Measurements from ENCODE around the gene ILRUN. TPM values are rescaled to one million over a fixed set of nuclear protein-coding genes. Genes with fewer than 3 reads are reported as not detected.

Gene ILRUN
- total and polyA plus RNA-seq, 2 of the 8 experiments (the other 6 are each of a cell fraction or from before 2014, with no cell fraction given), result 39.2 to 81.2 TPM

DNA sequence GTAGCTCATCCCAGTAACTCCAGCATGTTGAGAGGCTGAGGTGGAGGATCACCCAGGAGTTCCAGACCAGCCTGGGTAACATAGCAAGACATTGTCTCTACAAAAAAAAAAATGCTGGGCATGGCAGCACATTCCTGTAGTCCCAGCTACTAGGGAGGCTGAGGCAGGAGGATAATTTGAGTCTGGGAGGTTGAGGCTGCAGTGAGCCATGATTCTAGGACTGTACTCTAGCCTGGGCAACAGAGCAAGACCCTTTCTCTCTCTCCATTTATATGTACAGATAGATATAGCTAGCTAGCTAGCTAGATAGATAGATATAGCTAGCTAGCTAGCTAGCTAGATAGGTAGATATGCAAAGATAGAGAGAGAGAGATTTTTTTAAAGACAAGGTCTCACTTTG, 20.4 kb downstream of the ILRUN start:
- H2BK15ac ChIP-seq (ENCODE audit: low read length), result no peak overlapping the region
- H3K4me1 ChIP-seq (replicated peaks in 1 of 4; ENCODE audit: control insufficient read depth in 3 of 4, insufficient read depth in 4 of 4, low read length in 3 of 4), result no peaks in the 10 kb centered on the region; a peak in 1 of 7 replicates
- no peaks in the 10 kb centered on the region; the same call in 1 of the 2 replicates for H3K23me2 ChIP-seq (ENCODE audit: low read depth, low read length)
- POLR2A ChIA-PET (ENCODE audit: partially characterized antibody), result interaction anchor here (0.6 kb wide), 1 partner anchor 167 kb away, joined by 3 read pairs; no protein-coding TSS in a partner anchor
- CTCF ChIA-PET (ENCODE audit: partially characterized antibody), result interaction anchor here (0.6 to 0.7 kb wide), 3 partner anchors 13 to 749 kb away, joined by 3 read pairs; no protein-coding TSS in a partner anchor
- H3K18ac ChIP-seq (ENCODE audit: extremely low read depth, low read length), result no peak overlapping the region
- H3K14ac ChIP-seq (ENCODE audit: insufficient read length), result no peak overlapping the region
- H3K4me3 ChIP-seq (ENCODE audit: extremely low read depth in 1 of 4, insufficient read depth in 2 of 4, low read depth in 3 of 4, low read length in 4 of 4), result no peak overlapping the region
- H4K20me1 ChIP-seq (replicated peaks in 1 of 2; ENCODE audit: control insufficient read depth in 1 of 2, insufficient read depth in 2 of 2, low read length in 2 of 2), result peaks cover 2% of the 10 kb centered on the region in 2 experiments
- no peak overlapping the region for H3K4me2 ChIP-seq (ENCODE audit: insufficient read depth in 1 of 2, low read depth in 2 of 2, low read length in 2 of 2)
- no peak overlapping the region for H3K56ac ChIP-seq (replicated peaks; ENCODE audit: insufficient read length, low read depth, low read length)
- H4K5ac ChIP-seq (ENCODE audit: insufficient read length, low read depth, low read length), result no peak overlapping the region
- H3K9ac ChIP-seq (replicated peaks in 1 of 4; ENCODE audit: extremely low read depth in 1 of 4, low read depth in 3 of 4, low read length in 3 of 4), result no peak overlapping the region
- no peak overlapping the region for H3K27ac ChIP-seq (ENCODE audit: low read depth, low read length)
- H2BK12ac ChIP-seq (ENCODE audit: low read depth, low read length), result no peak overlapping the region
- no peak overlapping the region for H2BK5ac ChIP-seq (ENCODE audit: low read depth, low read length)
- no peaks in the 10 kb centered on the region for H3K9me3 ChIP-seq (ENCODE audit: insufficient read depth in 2 of 2, low read depth in 1 of 2, low read length in 1 of 2)
- H3K4ac ChIP-seq (replicated peaks; ENCODE audit: insufficient read length, low read depth, low read length), result no peak overlapping the region
- no peak overlapping the region for H2BK120ac ChIP-seq (replicated peaks; ENCODE audit: low read depth, low read length)
- peaks cover 6% of the 10 kb centered on the region for H3K79me1 ChIP-seq (ENCODE audit: low read depth, low read length)
- FAIRE-seq (no peak), DNase-seq (ENCODE audit: low read depth in 1 of 2, low spot score in 2 of 2) (no peak)
- H4K91ac ChIP-seq (replicated peaks; ENCODE audit: insufficient read length, low read length), result no peak overlapping the region
- TF ChIP-seq FOSL1 (IDR thresholded peaks at IDR 0.05; ENCODE audit: insufficient read depth, low read depth, low read length) (no peak), POU5F1 (IDR thresholded peaks at IDR 0.05; ENCODE audit: low read depth, low read length) (no peak), ASH2L (IDR thresholded peaks at IDR 0.05; ENCODE audit: low read length) (no peak), TBP (IDR thresholded peaks at IDR 0.05; ENCODE audit: low read depth, low read length) (no peak), JUND (IDR thresholded peaks at IDR 0.05; ENCODE audit: low read length) (no peak), SP4 (IDR thresholded peaks at IDR 0.05; ENCODE audit: low read length) (no peak)
- H2AFZ ChIP-seq (ENCODE audit: low read length), result no peak overlapping the region
- H3K27me3 ChIP-seq (replicated peaks in 1 of 4; ENCODE audit: control insufficient read depth in 3 of 4, extremely low read depth in 1 of 4, insufficient read depth in 3 of 4, low read length in 3 of 4), result no peaks in the 10 kb centered on the region
- H3K36me3 ChIP-seq (ENCODE audit: control insufficient read depth in 2 of 4, insufficient read depth in 4 of 4, low read length in 3 of 4), result no peaks in the 10 kb centered on the region
- H2AK5ac ChIP-seq (ENCODE audit: low read depth, low read length), result no peak overlapping the region; the same call in 1 of the 2 replicates
- no peak overlapping the region for H3K23ac ChIP-seq (ENCODE audit: insufficient read length)
- no peak overlapping the region for H4K8ac ChIP-seq (ENCODE audit: extremely low read depth, insufficient read depth, low read length)
- H2BK20ac ChIP-seq (ENCODE audit: low read length), result no peak overlapping the region
- peaks cover 0 to 69% of the 10 kb centered on the region in 2 experiments; a peak in 3 of 4 replicates for H3K79me2 ChIP-seq (ENCODE audit: control insufficient read depth in 1 of 2, insufficient read depth in 2 of 2, low read length in 2 of 2)
